GM21737 (cell line): ENCODE results near the gene GIT1.

Experiments
- ATAC-seq: cut with Tn5 transposase; IDR thresholded peaks from one replicate; pipeline ENCODE4 v1.9.1; 2021; ENCODE audit warnings: mild to moderate bottlenecking, moderate library complexity; ENCODE audit not compliant: unreplicated experiment

GIT1 gene

DNA sequence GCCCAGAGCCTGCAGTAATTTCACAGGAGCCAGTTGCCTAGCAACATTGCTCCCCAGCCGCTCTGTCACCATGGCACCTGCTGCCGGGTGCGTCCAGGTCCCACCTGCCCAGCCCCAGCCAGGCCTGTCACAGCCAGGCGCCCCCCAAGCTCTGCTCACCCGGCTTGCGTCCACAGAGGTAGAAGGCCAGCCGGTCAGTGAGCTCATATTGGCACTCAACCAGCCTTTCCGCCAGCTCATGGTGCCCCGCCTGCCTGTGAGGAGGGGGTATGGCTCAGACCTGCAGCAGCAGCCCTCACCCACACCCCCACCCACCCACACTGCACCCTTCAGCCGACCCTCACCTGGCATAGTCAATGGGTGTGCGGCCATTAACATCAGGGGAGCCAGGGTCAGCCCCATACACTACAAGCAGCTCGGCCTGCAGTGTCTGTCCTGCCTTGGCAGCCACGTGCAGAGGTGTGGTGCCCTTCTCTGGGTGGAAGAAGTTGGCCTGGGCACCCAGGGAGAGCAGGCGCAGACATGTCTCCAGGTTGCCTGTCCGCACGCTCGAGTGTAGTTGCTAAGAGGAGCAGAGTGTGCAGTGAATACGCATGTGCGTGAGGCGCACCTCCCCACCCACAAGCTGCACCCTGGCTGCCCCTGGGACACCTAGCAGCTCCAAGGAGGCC, 7.7 kb downstream of the GIT1 start:
- ATAC-seq = no peak

DNA sequence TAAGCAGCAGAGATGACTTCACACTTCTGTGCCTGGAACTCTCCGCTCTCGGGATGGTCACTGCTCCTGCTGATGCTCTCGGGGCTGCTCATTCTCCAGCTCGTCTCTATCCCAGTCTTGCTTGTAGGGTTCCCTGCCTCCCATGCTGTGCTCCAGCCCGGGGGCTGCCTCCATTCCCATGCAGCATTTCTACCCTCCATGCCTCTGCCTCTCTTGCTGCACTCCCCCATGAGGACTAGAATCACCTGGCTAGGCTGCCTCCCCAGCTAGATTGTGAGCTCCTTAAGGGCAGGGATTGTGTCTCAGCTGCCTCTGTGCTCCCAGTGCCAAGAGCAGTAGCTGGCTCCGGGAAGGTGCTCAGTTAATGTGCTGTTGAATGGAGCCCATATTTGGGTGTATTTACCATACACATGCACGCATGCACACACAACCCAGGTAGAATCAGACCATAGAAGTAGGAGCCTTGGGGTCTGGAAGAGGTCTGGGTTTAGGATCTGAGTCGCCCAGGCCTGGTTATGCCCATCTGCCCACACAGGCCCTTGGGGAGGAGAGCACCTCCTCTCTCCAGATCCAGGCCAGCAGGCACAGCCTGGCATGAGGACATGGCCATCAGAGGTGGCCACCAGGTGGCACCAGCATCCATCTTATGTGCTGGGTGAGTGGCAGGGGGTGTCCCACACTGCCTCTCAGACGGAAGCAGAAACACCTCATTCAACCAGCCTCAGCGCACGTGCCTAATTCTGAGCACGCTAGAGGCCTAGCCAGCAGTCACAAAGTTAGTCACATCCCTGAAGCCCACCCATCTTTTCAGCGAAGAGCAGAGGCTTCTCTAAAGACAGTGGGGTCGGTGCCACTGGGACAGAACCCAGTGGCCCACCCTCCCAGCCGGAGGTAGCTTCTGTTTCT, 9.3 kb downstream of the GIT1 start:
- peak; percentile 63 for ATAC-seq

DNA sequence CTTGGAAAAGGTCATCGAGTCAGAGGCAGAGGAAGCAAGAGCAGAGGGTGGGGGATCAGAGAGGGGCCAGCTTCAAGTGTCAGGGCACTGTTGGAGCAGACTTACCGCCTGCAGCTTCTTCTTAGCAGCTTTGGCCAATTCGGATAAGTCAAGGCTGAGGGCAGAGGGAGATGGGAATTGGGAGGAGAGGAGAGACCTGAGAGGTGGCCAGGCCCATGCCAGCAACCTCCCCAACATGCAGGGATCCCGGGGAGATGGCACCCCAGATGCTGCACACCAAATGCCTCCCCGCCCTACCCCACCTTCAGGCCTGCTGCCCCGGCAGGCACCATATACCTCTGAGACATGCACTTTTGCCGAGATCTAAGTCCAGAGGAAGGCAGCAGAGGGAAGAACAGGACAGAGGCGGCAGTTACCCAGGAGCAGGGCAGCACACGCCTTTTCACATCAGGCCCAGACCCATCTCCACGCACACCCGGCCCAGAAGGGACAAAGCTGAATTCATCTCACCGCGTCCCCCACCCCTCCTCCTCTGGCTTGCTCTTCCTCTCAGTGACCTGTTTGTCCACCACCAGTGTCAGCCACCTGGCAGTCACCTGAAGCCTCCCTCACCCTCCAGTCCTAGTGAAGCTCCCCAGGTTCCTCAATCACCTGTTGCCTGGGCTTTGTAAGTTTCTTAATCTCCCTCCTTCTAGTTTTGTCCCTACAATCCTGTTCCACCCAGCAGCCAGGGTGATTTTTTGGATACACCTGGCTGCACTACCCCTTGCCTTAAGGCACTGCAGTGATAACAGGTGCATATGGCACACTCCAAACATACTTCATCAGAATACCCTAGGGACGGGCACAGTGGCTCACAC, 10.6 kb downstream of the GIT1 start:
- no peak for ATAC-seq

DNA sequence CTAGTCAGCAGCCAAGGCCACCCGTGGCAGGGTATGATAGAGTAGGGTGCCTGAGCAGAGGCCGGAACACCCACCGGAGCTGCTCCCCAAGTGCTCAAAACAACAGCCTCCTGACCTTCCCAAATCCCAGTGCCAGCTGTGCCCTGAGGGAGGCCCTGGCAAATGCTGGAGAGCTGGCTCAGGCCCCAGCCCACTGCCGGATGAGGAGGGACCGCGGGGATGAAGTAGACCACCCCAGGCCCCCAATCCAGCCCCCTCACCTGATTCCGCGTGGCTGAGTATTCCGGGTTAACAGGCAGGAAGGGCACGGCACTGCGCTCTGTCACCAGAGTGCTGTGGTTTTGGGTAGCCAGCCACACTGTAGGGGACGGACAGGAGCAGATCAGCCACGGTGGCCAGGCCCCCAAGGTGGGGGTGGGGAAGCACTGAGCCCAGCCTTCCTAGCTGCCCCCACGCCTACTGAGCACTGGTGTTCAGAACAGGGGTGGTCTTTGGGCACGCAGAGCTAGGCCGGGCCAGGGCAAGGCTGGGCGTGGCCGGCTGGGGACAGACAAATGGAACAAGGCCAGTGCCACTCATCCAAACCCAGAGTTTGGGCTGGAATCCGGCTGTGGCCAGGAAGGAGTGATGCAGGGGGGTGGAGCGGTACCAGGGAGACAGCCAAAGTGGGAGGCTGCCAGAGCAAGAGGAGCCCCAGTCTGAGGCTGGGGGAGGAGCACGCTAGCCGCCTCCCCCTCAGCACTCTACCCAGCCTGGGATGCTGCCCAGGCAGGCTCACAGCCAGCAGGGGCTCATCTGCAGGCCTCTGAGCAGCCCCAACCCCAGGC, 11.8 kb downstream of the GIT1 start:
- ATAC-seq = no peak

DNA sequence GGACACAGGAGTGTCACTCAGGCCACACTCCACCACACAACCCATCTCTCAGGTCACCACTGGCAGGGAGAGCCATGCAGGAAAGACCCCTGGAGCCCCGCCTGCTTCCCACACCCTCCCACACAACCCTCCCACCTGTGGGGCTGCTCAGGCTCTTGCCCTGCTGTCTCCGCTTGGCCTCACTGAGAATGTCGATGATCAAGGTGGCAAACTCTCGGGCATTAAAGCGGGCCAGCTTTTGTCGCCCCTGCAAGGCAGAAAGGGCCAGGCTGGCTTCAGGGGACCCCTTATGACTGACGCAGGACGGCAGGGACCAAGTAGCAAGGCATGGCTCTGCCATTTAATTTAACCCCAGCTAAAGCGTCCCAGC, 12.5 kb downstream of the GIT1 start:
- no peak for ATAC-seq

DNA sequence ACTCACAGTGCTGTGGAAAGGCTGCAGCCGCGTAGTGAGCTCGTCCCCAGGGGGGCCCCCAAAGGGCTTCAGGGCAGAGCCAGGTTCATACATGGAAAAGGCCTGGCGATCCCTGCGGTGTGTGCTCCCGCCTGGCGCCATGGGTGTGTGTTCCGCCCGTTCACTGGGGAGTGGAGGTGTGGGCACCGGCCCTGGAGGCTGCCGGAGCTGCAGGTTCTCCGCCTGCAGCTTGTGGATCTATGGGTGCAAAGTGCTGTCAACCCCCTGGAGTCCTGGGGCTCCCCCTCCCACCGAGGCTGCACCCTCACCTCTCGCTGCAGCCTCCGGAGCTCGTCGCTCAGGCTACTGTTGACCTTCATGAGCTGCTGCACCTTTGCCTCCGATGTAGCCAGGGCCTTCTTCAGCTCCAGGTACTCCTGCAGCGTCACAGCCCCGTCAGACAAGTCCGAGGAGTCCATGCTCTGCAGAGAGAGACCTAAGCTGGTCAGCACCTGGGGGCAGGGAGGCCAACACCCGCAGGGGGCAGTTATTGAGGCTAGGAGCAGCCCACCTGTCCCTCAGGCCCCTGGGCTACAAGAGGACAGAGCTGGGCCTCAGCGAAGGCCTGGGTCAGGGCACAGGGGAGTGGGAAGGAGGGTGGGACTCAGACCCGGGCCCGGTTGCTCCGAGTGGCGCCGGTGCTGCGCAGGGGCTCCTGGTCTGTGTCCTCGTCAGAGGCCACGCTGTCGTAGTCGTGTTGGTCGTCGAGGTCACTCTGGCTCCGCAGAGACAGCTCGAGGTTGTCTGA, 13.0 kb downstream of the GIT1 start:
- no peak for ATAC-seq

DNA sequence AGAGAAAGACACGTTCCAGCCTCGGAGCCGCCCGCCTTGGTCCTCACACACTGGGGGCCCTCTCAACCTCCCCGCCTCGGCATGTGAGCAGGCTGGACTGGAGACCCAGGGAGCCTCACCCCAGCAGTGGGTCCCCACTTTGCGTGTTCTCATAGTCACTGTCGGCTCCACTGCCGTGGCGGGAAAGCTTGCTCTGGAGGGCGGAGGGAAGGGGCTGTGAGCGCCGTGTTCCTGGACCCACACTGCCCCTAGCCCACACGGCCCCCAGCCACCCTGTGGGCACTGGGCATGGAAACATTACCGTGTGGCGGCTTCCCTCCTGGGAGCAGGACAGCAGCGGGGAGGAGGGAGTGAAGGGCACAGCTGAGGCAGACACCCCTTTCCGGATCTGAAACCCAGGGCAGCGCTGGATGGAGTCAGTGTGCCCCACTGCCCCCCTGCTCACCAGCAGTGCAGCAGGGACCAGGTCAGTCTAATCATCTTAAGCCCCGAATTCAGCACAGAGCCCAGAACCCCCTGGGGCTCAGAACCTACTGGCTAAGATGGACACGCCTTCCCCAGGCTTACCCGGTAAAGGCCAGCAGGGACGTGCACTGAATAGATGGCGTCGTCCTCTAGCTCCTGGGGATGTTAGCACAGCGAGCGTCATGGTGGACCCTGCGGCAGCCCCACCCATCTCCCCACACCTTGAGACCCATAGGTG, 13.8 kb downstream of the GIT1 start:
- ATAC-seq = no peak

DNA sequence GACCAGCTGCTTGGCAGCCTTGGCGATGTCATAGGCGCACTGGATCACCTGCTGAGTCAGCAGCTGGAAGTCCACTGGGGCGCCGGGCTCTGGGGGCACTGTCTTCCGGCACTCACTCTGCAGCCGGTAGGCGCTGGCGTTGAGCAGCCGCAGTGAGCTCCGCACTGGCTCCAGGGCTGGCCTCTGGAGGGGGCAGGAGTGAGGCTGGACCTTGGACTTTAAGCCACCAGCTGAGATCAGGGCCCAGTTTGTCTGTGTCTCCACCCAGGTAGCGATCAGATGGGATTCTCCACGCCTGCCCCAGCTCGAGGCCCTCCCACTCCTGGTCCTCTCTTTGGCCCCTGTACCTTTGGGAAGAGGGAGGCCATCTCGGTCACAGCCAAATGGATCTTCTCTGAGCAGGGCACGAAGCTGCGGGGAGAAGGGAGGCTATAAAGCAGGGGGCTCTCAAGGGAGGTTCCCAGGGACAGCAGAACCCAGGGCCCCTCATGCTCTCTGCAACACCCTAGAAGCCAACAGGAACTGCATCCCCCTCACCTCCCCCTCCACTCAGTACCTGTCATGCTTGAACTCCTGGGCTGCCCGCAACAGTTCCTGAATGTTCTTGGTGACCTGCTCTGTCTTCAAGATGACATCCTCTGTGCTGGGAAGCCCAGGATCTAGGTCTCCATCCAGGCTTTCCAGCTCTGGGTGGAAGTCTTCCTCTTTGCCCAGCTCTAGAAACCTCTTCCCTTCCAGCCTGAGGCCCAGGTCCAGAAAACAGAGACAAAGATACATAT, 14.5 kb downstream of the GIT1 start:
- no peak for ATAC-seq

DNA sequence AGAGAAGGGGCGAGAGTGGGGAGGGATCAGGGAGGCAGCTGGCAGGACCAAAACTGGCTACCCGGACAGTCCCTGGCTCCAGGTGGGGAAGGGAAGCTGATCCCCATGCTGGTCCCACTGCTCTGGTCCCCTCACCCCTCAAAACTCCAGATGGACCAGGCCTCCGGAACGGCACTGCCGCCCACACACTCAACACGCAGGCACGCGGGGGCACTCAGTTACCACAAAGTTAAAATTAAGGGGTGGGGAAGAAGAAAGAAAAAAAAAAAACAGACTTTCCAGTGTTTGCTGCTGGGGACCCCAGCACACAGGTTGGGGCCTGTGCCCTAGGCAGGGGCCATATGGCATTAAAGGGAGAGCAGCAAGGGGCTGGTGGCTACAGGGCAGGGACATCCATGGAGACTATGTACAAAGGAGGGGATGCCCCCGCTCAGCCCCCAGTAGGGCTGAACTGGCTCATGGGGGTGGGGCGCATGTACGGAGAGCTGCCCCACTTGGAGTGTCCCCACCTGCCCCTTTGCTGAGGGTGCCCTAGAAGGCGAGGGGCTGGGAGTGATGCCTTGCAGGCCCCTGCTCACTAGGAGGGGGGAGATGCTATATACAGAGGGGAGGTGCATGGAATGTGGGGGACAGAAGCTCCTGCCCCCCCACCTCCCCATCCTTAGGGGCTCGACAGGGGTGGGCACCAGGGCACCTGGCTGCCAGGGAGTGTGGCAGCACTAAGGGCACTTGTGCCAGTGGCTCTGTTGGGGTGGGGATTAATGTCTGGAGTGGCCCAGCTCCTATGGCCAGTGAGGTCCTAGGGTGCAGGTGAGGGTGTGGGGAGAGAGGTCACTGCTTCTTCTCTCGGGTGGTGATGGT, 15.3 kb downstream of the GIT1 start:
- ATAC-seq = no peak

DNA sequence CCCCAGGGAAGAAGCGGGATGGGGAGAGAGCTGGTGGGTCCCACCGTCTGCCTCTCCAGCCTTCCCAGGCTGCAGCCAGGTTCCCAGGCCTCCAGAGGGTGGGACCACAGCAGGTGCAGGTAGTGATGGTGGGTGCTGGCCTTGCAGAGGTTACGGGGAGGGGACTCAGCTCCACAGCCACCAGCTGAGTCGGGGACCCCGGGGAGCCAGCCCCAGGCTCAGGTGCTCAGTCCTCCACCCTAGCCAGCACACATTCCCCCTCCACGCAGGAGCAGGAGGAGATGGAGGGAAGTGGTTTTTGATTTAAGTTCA, 15.9 kb downstream of the GIT1 start:
- no peak for ATAC-seq

DNA sequence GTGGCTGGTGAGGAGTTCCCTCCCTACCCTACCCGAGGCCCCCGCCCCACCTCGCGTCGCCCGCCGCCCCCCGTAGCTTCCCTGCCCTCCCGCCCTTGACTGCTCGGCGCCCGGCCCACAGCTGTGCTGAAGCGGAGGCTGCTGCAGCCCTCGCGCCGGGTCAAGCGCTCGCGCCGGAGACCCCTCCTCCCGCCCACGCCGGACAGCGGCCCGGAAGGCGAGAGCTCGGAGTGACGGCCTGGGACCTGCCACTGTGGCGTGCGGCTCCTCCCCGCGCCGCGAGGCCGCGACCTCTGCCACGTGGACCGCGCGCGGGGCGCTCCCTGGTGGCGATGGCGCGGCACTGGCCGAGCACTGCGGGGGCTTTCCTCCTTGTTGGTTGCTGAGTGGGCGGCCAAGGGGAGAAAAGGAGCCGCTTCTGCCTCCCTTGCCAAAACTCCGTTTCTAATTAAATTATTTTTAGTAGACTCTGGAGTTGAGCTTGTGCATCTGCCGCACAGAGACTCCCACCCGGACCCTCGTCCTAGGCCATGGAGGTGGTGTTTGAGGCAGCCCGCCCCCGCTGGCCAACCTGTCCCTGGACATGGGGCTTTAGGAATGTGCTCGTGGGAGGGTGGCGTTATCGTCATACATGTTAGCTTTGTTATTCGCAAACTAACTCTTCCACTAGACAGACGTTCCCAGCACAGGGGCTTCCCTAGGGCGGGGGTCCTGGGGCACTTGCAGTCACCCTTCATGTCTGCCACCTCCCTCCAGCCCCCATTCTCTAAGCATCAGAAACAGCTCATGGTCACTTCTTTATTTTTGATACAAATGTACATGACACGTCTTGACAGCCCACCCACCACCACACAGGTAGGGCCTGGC, 16.5 kb downstream of the GIT1 start:
- no peak for ATAC-seq

DNA sequence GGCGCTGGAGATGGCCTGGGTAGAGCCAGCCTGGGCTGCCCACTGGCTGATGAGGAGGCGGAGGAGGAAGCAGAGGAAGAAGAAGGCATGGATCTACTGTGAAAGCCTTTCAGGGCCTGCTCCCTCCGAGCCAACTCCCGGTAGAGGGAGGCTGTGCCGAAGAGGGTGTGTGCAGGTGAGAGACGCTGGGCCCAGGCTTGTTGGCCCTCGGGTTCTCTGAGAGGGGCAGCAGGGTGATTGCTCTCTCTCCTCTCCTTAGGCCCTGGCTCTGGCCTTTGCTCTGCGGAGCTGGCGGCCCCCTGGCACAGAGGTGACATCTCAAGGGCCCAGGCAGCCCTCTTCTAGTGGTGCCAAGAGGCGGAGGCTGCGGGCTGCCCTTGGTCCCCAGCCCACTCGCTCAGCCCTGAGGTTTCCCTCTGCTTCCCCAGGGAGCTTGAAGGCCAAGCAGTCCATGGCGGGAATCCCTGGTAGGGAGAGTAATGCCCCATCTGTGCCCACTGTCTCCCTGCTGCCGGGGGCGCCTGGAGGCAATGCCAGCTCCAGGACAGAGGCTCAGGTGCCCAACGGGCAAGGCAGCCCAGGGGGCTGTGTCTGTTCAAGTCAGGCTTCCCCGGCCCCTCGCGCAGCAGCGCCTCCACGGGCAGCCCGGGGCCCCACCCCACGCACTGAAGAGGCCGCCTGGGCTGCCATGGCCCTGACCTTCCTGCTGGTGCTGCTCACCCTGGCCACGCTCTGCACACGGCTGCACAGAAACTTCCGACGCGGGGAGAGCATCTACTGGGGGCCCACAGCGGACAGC, 17.4 kb downstream of the GIT1 start:
- ATAC-seq = no peak

DNA sequence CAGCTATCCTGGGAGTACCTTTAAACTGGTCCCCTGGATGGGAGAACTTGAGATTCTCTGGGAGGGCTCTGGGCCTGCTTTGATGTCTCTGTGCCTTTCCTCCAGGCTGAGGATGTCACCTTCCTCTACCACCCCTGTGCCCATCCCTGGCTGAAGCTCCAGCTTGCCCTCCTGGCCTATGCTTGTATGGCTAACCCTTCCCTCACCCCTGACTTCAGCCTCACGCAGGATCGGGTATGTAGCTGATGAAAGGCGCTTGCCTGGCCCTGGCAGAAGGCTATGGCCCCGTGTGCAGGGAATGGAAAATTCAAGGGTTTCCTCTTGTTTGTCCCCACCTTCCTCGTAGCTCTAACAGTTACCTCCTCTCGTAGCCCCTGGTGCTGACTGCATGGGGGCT, 18.0 kb downstream of the GIT1 start:
- ATAC-seq = no peak

DNA sequence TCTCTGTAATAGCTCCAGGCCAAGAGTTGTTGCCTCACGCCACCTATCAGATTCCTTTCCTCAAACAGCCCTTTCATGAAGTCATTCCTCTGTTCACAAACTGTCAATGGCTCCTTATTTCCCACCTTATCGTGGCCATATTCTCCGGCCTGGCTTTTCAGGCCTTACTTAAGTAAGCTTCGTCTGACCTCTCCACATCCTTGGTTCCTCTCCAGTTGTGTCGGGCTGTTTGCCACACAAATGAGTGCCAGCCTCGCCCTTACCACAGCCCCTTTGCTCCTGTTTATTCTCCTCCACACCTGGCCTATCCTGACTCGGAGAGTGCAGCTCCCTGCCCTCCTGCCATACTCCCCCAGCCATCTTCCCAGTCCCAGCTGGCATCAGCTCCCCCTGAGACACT, 18.9 kb downstream of the GIT1 start:
- no peak for ATAC-seq

DNA sequence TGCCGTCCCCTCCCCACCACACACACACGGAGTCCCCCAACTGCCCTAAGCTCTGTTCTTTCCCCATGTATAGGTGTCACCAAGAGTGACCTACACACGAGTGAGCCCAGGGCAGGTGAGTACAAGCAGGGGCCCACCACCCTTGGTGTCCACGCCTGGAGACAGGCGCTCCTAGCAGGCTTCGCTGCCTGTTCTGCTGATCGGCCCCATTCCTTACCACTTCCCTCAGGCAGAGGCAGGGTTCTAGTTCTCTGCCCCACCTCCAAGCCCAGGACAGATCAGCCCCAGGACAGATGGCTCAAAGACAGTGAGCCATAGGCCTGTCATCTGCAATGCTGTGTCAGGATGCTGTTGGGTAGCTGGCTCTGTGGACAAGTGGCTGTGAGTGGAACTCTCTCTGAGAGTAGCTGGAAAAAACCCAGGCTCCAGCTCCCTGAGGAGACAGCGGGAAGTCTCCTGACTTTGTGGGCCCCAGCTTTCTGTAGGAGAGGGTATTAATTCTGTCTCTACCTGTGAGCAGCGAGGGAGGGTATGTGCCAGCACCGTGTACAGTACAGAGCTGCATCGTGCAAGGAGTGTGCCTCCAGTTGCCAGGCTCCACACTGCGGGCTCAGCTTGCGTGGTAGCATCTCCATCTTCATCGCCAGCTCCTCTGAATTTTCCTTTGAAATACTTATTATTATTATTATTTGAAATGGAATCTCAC, 20.1 kb downstream of the GIT1 start:
- ATAC-seq = no peak
